Endothelial cell of umbilical vein (primary cell): ENCODE results near the gene PVR.

Experiments used
- EZH2 ChIP-seq: IDR thresholded peaks from 2 replicates; pipeline ENCODE4 v1.6.1; 2012; ENCODE audit warnings: borderline replicate concordance, low read depth, mild to moderate bottlenecking, moderate library complexity, low read length, inconsistent platforms; ENCODE audit not compliant: severe bottlenecking
- MYC ChIP-seq: IDR thresholded peaks from one replicate; pipeline ENCODE4 v1.6.1; 2011; ENCODE audit warnings: mild to moderate bottlenecking, low read depth, low read length
- TF ChIP-seq, protein P1 (sequence below), 2 donors: IDR thresholded peaks; 1 replicate in 1 of 2; 2 replicates in 1 of 2; pipeline ENCODE4 v1.5.1; 2011; ENCODE audit warnings: low read length in 2 of 2, mild to moderate bottlenecking in 2 of 2, moderate library complexity in 2 of 2, control low read depth in 1 of 2, inconsistent platforms in 1 of 2, low read depth in 1 of 2; ENCODE audit not compliant: insufficient read depth in 1 of 2; ENCODE audit errors: extremely low read depth in 1 of 2

DNA sequence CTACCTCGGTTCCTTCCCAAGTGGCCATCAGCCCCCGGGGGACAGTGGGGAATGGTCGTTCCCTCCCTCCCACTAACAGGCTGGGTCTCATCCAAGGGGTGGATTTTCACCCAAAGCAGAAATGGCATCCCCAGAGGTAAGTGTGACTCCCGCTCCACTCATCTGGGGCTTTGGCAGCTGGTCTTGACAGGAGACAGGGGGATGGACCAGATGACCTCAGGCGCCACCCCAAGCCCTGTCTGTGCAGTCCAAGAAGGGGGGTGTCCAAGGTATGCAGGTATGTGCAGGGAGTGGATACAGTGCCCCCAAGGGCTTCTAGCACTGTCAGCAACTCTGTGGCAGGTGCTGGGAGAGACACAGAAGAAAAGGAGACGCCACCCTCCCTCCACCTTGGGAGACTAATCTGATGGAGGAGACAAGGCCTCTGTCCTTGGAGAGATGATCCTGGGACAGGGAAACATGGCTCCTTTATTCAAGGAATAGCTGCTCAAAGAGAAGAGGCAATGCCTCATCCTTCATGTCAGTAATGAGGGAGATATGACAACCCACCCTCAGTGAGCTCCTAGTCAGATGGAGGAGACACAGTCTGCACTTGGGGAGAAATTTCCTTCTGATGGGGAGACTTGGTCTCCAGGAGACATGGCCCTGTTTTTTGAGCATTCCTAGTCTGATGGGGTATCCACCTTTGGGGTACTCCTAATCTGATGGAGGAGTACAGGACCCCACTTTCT is 63.0 kb downstream of the PVR start:
- TF ChIP-seq MYC (no peak), EZH2 (no peak)
- TF ChIP-seq, protein P1, sequence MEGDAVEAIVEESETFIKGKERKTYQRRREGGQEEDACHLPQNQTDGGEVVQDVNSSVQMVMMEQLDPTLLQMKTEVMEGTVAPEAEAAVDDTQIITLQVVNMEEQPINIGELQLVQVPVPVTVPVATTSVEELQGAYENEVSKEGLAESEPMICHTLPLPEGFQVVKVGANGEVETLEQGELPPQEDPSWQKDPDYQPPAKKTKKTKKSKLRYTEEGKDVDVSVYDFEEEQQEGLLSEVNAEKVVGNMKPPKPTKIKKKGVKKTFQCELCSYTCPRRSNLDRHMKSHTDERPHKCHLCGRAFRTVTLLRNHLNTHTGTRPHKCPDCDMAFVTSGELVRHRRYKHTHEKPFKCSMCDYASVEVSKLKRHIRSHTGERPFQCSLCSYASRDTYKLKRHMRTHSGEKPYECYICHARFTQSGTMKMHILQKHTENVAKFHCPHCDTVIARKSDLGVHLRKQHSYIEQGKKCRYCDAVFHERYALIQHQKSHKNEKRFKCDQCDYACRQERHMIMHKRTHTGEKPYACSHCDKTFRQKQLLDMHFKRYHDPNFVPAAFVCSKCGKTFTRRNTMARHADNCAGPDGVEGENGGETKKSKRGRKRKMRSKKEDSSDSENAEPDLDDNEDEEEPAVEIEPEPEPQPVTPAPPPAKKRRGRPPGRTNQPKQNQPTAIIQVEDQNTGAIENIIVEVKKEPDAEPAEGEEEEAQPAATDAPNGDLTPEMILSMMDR (IDR thresholded peaks at IDR 0.05; ENCODE audit: extremely low read depth in 1 of 2, insufficient read depth in 1 of 2, low read depth in 1 of 2, low read length in 2 of 2): no peak
